OCI-LY7 (cell line): ENCODE data around the gene TGFBI.

ENCODE experiments used
- CTCF ChIP-seq: fragments of 200-600 bp; sonication (generic); conservative IDR thresholded peaks from 2 replicates; pipeline ENCODE4 v1.5.1; 2014; ENCODE audit warnings: mild to moderate bottlenecking, antibody characterized with exemption, low read length, moderate library complexity, mixed read lengths
- EZH2phosphoT487 ChIP-seq: fragments of 200-600 bp; sonication (generic); IDR thresholded peaks from 2 replicates; pipeline ENCODE4 v1.6.1; 2018; ENCODE audit warnings: low read depth, borderline replicate concordance, mild to moderate bottlenecking, mixed run types, antibody characterized with exemption, low read length, moderate library complexity, mixed read lengths

- TF ChIP-seq CTCF (no peak), EZH2phosphoT487 (no peak)
These were observed 15.3 kb downstream of the TGFBI start for GRCh38 chr5:136043968-136044610.
